RPMI7951 (cell line): ENCODE results near the gene GRB2. TPM values are rescaled to one million over a fixed set of nuclear protein-coding genes. Genes with fewer than 3 reads are reported as not detected.
"Not testable (repeated sequence)": the region's sequence is repeated elsewhere in the genome, so short reads cannot be mapped to it uniquely, and the experiment has no call there.

Experiments
- DNase-seq: peaks from one replicate; pipeline ENCODE4 v3.0.0-alpha.2; 2012; ENCODE audit warnings: low read depth
- total RNA-seq: library from RNA; depleted of rRNA; stranded (reverse); fragments of >200 nt; shearing (Covaris generic); gene quantifications from 2 replicates; pipeline ENCODE4 v1.2.3, GENCODE V29; 2014; rRNA removed

Gene GRB2
- total RNA-seq: 75.1 and 82.3 TPM in 2 replicates

DNA sequence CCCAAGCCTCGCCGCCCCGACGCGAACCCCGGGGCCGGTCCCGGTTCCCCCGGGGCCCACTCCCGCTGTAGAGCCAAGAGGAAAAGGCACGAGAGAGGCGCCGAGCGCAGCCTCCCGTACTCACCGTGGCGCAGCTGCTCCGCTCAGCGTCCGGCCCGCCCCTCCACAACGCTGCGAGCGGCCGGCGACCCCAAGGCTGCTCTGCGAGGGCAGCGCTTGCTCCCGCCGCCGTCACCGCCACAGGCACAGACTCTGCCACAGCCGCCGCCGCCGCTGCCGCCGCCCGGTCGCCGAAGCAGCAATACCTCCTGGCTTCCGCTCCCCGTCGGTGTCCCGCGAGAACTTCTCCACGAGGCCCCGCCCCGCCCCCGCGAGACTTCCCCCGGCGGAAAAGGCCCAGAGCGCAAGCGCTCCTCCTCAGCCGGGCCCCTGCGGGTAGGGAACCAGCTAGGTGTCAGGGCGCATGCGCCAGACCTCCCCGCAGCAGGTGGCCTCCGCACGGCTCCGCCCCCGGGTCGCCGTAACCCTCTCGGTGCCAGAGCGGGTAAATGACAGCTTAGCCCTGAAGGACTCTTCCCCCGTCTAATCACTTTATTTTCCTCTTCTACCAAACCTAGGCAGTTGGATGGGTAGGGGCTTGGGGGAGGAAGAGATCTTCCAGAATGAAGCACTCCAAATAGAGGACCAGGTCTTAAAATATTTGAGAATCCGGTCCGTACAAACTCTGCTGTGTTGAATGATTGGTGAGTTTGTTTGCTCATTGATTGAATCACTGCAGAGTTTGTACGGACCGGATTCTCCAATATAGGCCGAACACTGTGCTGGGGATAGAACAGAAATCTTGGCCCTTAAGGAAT is at the start of gene GRB2:
Gene GRB2, minus strand, starts transcription at position 314 of the 857 bp plus-strand sequence. CDS start 12,050 bp downstream, outside the sequence.
- DNase-seq: peak; percentile 90

GRCh38 chr17:75454672-75455071 is 49.2 kb upstream of the GRB2 start:
- DNase-seq: not testable (repeated sequence)

DNA sequence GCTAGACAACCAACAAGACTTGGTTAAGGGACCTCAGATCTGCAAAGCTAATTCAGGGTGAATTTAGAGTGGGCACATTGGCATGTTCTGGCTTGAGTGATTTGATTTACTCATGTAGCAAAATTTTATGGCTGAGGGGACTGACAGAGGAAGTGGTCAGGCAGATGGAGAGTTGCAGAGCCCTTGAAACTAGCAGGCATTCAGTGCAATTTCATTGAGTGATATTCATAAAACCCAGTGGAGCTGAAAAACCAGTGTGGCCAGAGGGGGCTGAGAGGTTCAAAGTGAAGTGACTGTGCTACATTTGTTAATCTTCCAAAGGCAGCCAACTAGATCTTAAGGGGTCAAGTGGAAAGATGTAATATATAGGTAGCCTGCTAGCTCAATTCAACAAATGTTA is 48.7 kb upstream of the GRB2 start:
- no peak for DNase-seq

- DNase-seq: no peak
These were observed 44.8 kb upstream of the GRB2 start for GRCh38 chr17:75450270-75450669.

GRCh38 chr17:75447951-75448856 is 42.7 kb upstream of the GRB2 start:
- DNase-seq: no peak

GRCh38 chr17:75445896-75446295 is 40.4 kb upstream of the GRB2 start:
- DNase-seq: not testable (repeated sequence)

GRCh38 chr17:75445296-75445695 is 39.8 kb upstream of the GRB2 start:
- no peak for DNase-seq

DNA sequence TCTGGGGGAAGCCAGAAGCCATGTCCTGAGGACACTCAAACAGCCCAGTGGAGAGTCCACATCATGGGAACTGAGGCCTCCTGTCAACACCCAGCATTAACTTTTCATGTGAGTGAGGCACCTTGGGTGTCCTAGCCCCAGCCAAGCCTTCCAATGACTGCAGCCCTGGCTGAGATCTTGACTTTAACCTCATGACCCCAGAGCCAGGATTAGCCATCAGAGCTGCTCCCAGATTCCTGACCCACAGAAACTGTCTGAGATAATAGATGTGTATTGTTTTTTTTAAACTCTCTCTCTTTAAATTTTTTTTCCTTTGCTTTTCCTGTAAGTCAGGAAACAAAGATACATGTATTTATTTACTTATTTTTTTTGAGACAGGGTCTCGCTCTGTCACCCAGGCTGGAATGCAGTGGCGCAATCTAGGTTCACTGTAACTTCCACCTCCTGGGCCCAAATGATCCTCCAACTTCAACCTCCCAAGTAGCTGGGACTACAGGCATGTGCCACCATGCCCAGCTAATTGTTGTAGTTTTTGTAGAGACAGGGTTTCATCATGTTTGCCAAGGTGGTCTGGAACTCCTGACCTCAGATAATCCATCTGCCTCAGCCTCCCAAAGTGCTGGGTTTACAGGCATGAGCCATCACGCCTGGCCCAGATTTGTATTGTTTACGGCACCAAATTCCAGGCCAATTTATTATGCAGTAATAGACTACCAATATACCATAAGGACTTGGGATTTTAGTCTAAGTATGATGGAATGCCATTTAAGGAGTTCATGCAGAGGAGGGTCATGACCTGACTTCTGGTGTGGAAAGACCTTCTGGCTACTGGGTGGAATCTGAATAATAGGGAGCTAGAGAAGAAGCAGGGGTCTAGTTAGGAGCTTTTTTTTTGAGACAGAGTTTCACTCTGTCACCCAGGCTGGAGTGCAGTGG is 37.0 kb upstream of the GRB2 start:
- DNase-seq: no peak

DNA sequence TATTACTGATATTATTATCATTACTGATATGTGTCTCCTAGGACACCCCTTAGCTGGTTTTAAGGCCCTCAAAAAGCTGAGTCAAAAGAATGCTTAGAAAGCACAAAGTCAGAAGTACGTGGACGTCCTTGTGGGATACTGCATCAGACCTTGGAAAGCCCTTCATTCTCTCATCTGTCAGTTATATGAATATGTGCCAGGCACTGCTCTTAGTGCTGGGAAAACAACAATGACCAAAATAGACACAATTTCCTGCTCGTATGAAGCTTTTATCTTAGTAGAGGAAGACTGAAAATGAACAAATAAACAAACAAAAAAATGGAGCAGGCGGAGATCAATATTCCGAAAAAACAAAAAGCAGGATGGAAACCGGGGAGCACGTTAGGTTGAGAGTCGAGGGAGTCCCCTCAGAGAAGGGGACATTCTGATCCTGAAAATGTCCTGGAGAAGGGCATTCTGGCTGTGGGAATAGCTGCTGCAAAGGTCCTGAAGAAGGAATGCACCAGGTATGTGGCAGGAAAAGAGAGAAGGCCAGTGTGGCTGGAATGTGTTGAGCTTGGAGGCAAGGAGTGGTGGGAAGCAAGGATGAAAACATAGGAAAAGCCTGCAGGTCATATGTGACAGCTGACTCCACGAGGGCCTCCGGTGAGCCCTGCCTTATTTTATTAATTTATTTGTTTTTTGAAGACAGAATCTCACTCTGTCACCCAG is 35.4 kb upstream of the GRB2 start:
- DNase-seq: no peak

DNA sequence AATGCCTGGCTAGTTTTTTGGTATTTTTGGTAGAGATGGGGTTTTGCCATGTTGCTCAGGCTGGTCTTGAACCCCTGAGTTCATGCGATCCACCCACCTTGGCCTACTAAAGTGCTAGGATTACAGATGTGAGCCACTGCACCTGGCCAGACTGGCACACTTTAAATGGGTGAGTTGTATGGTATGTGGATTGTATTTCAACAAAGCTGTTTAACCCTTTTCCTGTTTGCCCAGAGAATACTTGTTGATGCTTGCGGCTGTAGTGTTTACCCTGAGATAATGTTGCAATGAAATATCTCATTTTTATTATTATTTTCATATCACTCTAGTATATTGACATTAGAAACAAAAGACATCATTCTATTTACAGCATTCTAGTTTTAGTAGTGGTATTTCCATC is 33.8 kb upstream of the GRB2 start:
- no peak for DNase-seq

DNA sequence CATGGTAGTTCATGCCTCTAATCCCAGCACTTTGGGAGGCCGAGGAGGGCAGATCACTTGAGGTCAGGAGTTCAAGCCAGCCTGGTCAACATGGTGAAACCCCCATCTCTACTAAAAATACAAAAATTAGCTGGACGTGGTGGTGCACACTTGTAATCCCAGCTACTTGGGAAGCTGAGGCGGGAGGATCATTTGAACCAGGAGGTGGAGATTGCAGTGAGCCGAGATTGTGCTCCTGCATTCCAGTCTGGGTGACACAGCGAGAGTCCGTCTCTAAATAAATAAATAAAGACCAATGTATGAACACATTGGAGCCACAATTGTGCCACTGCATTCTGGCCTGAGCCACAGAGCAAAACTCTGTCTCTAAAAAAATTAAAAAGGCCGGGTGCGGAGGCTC is 31.9 kb upstream of the GRB2 start:
- DNase-seq: not testable (repeated sequence)

GRCh38 chr17:75434433-75434832 is 29.0 kb upstream of the GRB2 start:
- not testable (repeated sequence) for DNase-seq

DNA sequence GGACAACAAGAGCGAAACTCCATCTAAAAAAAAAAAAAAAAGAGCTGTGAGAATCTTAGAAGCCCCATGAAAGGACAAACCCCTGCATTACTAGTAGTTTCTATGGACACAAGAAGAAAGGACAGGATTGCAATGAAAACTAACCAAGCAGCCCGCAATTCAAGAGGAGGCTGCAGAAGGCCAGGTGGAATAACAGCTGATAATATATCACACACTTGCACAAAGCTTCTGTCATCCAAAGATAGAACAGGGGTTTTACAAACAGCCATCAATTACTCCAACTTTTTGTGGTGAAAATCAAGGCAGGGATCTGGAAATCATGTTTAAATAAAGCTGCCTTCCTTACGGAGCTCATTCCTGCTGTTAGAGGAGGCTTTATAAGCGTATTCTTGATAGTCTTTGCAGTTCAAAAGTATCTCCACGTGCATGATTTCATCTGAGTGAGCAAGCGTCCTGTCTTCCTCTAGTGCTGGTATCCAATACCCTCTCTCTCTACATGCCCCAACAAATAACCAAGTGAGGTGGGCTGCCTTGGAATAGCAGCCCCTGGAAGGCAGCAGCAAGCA is 27.8 kb upstream of the GRB2 start:
- no peak for DNase-seq

DNA sequence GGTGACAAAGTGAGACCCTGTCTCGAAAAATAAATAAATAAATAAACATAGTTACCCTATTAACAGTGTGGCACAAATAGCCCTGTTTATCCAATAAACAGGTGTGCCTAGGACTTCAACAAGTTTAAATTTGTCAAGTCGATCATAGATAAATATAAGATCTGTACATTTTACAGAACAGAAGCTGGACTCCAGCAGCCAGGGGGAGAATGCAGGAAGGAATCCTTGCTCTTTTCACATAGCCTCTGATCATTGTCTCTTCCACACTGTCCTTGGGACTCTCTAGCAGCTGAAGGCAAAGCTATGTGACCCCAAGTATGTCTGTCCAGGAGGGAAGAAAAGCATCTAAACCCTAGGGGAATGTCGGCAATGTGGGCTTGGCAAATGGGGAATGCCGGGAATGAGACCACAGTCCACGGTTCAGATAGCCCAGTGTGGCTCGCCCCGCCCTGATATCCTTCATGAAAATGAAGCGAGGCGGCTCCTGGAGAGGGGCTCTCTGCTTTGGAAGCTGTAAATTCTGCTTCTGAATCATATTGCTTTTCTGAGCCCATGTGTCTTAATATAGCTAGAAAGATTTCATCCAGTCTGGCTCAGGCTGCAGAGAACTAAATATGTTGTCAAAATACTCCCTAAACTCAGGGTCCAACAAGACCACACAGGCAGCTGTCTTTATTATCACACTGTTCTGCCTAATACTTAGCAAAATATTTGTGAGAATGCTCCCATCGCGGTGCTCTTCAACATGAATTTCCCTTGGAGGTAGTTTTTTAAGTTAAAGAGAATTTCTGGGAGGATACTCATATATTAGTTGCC is 24.9 kb upstream of the GRB2 start:
- peak; percentile 68 for DNase-seq

GRCh38 chr17:75428543-75429469 is 23.3 kb upstream of the GRB2 start:
- DNase-seq: peak; percentile 53

DNA sequence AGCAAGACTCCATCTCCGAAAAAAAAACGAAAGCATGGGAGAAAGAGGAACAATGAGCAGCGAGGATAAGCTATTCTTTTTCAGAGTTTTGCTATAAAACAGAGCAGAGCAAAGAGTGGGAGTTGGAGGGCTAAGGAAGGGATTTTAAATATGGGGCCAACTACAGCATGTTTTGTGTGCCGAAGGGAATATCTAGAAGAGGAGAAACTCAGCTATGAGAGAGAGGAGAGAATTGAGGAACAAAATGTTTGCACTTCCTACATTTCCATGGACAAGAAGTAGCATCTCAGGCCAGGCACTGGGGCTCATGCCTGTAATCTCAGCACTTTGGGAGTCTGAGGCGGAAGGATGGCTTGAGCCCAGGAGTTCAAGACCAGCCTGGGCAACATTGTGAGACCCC is 13.1 kb upstream of the GRB2 start:
- no peak for DNase-seq

GRCh38 chr17:75417054-75417580 is 11.6 kb upstream of the GRB2 start:
- DNase-seq: no peak

DNA sequence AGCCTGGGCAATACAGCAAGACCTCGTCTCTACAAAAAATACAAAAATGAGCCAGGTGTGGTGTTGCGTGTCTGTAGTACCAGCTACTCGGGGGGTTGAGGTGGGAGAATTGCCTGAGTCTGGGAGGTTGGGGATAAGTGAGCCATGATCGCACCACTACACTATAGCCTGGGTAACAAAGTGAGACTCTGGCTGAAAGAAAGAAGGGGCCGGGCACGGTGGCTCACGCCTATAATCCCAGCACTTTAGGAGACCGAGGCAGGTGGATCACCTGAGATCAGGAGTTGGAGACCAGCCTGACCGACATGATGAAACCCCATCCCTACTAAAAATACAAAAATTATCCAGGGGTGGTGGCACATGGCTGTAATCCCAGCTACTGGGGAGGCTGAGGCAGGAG is 10.5 kb upstream of the GRB2 start:
- no peak for DNase-seq
